ENCODE measurements around the gene DLG2.

The DLG2 gene

GRCh38 chr11:83662494-83662893 lies 1964.7 kb downstream of the DLG2 start:
- no peak overlapping the region for H2AFZ ChIP-seq (ENCODE audit: low read length)
- no peak overlapping the region for H3K27ac ChIP-seq (ENCODE audit: low read depth, low read length, poor library complexity, severe bottlenecking)
- H3K4me1 ChIP-seq (ENCODE audit: insufficient read depth, low read length, severe bottlenecking) = peaks cover 16% of the 10 kb centered on the region
- H3K4me2 ChIP-seq (ENCODE audit: low read length) = no peak overlapping the region
- H3F3A ChIP-seq (ENCODE audit: insufficient read depth, low read length) = no peaks in the 10 kb centered on the region
- no peaks in the 10 kb centered on the region for H3K27me3 ChIP-seq (ENCODE audit: insufficient read depth, low read length)
- H3K9ac ChIP-seq (ENCODE audit: low read length) = no peak overlapping the region
- no peaks in the 10 kb centered on the region for H3K9me3 ChIP-seq (ENCODE audit: low read length)
- peaks cover 39% of the 10 kb centered on the region; the same call in 1 of the 2 replicates for H3K79me2 ChIP-seq (ENCODE audit: insufficient read depth, low read length)
- no peaks in the 10 kb centered on the region for H3K9me2 ChIP-seq (ENCODE audit: low read depth, low read length)
- no peaks in the 10 kb centered on the region for H4K20me1 ChIP-seq (ENCODE audit: insufficient read depth, low read length)
- no peak overlapping the region for H3K4me3 ChIP-seq (ENCODE audit: low read depth, low read length, poor library complexity, severe bottlenecking)
- H3K36me3 ChIP-seq (ENCODE audit: insufficient read depth, low read length) = no peaks in the 10 kb centered on the region
- no peak for TF ChIP-seq EZH2 (IDR thresholded peaks at IDR 0.05; ENCODE audit: borderline replicate concordance, low read length)
- TF ChIP-seq, protein P1, sequence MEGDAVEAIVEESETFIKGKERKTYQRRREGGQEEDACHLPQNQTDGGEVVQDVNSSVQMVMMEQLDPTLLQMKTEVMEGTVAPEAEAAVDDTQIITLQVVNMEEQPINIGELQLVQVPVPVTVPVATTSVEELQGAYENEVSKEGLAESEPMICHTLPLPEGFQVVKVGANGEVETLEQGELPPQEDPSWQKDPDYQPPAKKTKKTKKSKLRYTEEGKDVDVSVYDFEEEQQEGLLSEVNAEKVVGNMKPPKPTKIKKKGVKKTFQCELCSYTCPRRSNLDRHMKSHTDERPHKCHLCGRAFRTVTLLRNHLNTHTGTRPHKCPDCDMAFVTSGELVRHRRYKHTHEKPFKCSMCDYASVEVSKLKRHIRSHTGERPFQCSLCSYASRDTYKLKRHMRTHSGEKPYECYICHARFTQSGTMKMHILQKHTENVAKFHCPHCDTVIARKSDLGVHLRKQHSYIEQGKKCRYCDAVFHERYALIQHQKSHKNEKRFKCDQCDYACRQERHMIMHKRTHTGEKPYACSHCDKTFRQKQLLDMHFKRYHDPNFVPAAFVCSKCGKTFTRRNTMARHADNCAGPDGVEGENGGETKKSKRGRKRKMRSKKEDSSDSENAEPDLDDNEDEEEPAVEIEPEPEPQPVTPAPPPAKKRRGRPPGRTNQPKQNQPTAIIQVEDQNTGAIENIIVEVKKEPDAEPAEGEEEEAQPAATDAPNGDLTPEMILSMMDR (IDR thresholded peaks at IDR 0.05; ENCODE audit: low read length) = no peak

DNA sequence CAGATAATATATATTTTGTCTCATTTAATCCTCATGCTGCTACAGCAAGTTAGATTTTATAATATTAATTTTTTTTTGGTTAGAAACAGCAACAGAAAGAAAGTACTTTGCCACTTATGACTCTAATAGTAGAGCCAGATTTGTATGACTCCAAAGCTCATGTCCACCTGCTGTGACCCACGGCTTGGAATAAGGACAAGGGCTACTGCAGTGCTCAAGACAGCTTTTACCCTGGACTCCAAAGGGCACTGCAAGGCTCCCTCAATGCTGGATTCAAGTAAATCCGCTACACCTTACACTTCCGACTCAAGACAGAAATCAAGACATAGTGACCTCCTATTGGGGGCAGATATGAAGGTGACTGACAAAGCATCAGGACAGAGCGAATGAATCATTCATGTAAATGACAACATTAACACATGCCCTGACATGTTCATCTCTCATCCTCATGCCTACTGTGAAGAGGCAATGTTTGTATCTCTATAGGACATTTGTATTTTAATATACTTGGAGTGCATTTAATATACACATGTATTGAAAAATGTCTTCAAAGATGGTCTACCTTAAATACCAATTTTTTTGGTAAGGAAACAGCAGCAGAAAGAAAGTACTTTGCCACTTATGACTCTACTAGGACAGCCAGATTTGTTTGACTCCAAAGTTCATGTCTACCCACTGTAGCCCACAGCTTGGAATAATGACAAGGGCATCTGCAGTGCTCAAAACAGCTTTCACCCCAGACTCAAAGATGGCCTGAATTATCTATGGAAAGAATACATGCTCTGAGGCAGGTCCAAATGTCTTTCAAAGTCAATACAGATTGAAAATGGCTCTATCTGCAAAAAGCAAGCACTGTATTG lies 1965.4 kb downstream of the DLG2 start:
- Histone ChIP-seq H3K36me3 (ENCODE audit: insufficient read depth, low read length) (no peaks in the 10 kb centered on the region), H3K27ac (ENCODE audit: low read depth, low read length, poor library complexity, severe bottlenecking) (no peak overlapping the region), H3F3A (ENCODE audit: insufficient read depth, low read length) (no peaks in the 10 kb centered on the region), H2AFZ (ENCODE audit: low read length) (no peak overlapping the region), H4K20me1 (ENCODE audit: insufficient read depth, low read length) (no peaks in the 10 kb centered on the region), H3K9me2 (ENCODE audit: low read depth, low read length) (no peaks in the 10 kb centered on the region), H3K27me3 (ENCODE audit: insufficient read depth, low read length) (no peaks in the 10 kb centered on the region), H3K4me1 (ENCODE audit: insufficient read depth, low read length, severe bottlenecking) (peaks cover 16% of the 10 kb centered on the region), H3K4me2 (ENCODE audit: low read length) (no peak overlapping the region), H3K79me2 (ENCODE audit: insufficient read depth, low read length) (peaks cover 44% of the 10 kb centered on the region; the same call in 1 of the 2 replicates), H3K9ac (ENCODE audit: low read length) (no peak overlapping the region), H3K9me3 (ENCODE audit: low read length) (no peaks in the 10 kb centered on the region), H3K4me3 (ENCODE audit: low read depth, low read length, poor library complexity, severe bottlenecking) (no peak overlapping the region)
- no peak for TF ChIP-seq EZH2 (IDR thresholded peaks at IDR 0.05; ENCODE audit: borderline replicate concordance, low read length)
- TF ChIP-seq, protein P1 (IDR thresholded peaks at IDR 0.05; ENCODE audit: low read length) = no peak

- Histone ChIP-seq H3K79me2 (ENCODE audit: insufficient read depth, low read length) (peaks cover 49% of the 10 kb centered on the region), H3K4me1 (ENCODE audit: insufficient read depth, low read length, severe bottlenecking) (peaks cover 16% of the 10 kb centered on the region), H4K20me1 (ENCODE audit: insufficient read depth, low read length) (no peaks in the 10 kb centered on the region), H3K36me3 (ENCODE audit: insufficient read depth, low read length) (no peaks in the 10 kb centered on the region), H3K9me3 (ENCODE audit: low read length) (no peaks in the 10 kb centered on the region), H3K9ac (ENCODE audit: low read length) (no peak overlapping the region), H3K27me3 (ENCODE audit: insufficient read depth, low read length) (no peaks in the 10 kb centered on the region), H3K9me2 (ENCODE audit: low read depth, low read length) (no peaks in the 10 kb centered on the region), H3K27ac (ENCODE audit: low read depth, low read length, poor library complexity, severe bottlenecking) (no peak overlapping the region), H3K4me2 (ENCODE audit: low read length) (no peak overlapping the region), H3F3A (ENCODE audit: insufficient read depth, low read length) (no peaks in the 10 kb centered on the region), H3K4me3 (ENCODE audit: low read depth, low read length, poor library complexity, severe bottlenecking) (no peak overlapping the region), H2AFZ (ENCODE audit: low read length) (no peak overlapping the region)
- TF ChIP-seq, protein P1 (IDR thresholded peaks at IDR 0.05; ENCODE audit: low read length) = no peak
- no peak for TF ChIP-seq EZH2 (IDR thresholded peaks at IDR 0.05; ENCODE audit: borderline replicate concordance, low read length)
These were observed 1967.7 kb downstream of the DLG2 start for GRCh38 chr11:83659466-83659865.

Data from OCI-LY1 (cell line).